NCI-H69 (cell line): Measurements from ENCODE around the gene ZNF503.

Experiments used
- DNase-seq: peaks from one replicate; lab custom pipeline; 2025; lab: John Stamatoyannopoulos, UW

ZNF503 gene

GRCh38 chr10:75406462-75407223 is 5.1 kb upstream of the ZNF503 start:
- DNase-seq, result no peak

- DNase-seq, result no peak
Measured at GRCh38 chr10:75405598-75406461, 4.3 kb upstream of the ZNF503 start.

- no peak for DNase-seq
Measured at GRCh38 chr10:75404815-75405597, 3.4 kb upstream of the ZNF503 start.

- no peak for DNase-seq
Measured at GRCh38 chr10:75403939-75404814, 2.6 kb upstream of the ZNF503 start.

- no peak for DNase-seq
Measured at GRCh38 chr10:75403144-75403938, 1.8 kb upstream of the ZNF503 start.

- DNase-seq, result no peak
Measured at GRCh38 chr10:75402486-75403143, 1.1 kb upstream of the ZNF503 start.

GRCh38 chr10:75400771-75401568 is 594 bp downstream of the ZNF503 start:
- no peak for DNase-seq

GRCh38 chr10:75400163-75400770 is 1.3 kb downstream of the ZNF503 start:
- DNase-seq, result no peak

- DNase-seq, result no peak
Measured at GRCh38 chr10:75399461-75400162, 2.0 kb downstream of the ZNF503 start.

- DNase-seq, result no peak
Measured at GRCh38 chr10:75398692-75399460, 2.7 kb downstream of the ZNF503 start.

GRCh38 chr10:75398200-75398691 is 3.3 kb downstream of the ZNF503 start:
- DNase-seq, result no peak

GRCh38 chr10:75397496-75398199 is 3.9 kb downstream of the ZNF503 start:
- DNase-seq, result no peak

- DNase-seq, result no peak
Measured at GRCh38 chr10:75396631-75397495, 4.7 kb downstream of the ZNF503 start.

- DNase-seq, result no peak
Measured at GRCh38 chr10:75395932-75396630, 5.5 kb downstream of the ZNF503 start.
